Colon (tissue), 2 donors: ENCODE measurements around the gene TENT4B.
"Not testable (repeated sequence)": the region's sequence is repeated elsewhere in the genome, so short reads cannot be mapped to it uniquely, and the experiment has no call there.

Source experiments
- FAIRE-seq: peaks from 2 replicates; lab custom pipeline; 2012; peaks lifted over from hg19 to GRCh38; lab: Jason Lieb, UNC
- donor health status: control.
- donor health status: control.

TENT4B gene

GRCh38 chr16:50155925-50156324, 2.8 kb downstream of the TENT4B start:
- FAIRE-seq: no peak

- FAIRE-seq: no peak
These were observed 3.5 kb downstream of the TENT4B start for GRCh38 chr16:50156590-50156989.

- FAIRE-seq: no peak
These were observed 7.5 kb downstream of the TENT4B start for GRCh38 chr16:50160495-50161164.

GRCh38 chr16:50161950-50162349, 8.8 kb downstream of the TENT4B start:
- FAIRE-seq: no peak

GRCh38 chr16:50165473-50165872, 12.4 kb downstream of the TENT4B start:
- FAIRE-seq: no peak

GRCh38 chr16:50166511-50167500, 13.7 kb downstream of the TENT4B start:
- FAIRE-seq: no peak

GRCh38 chr16:50167556-50167955, 14.4 kb downstream of the TENT4B start:
- no peak for FAIRE-seq

- FAIRE-seq: no peak
These were observed 16.5 kb downstream of the TENT4B start for GRCh38 chr16:50169555-50170096.

- not testable (repeated sequence) for FAIRE-seq
These were observed 18.7 kb downstream of the TENT4B start for GRCh38 chr16:50171773-50172172.

- no peak for FAIRE-seq
These were observed 19.3 kb downstream of the TENT4B start for GRCh38 chr16:50172195-50172922.

- FAIRE-seq: no peak
These were observed 20.2 kb downstream of the TENT4B start for GRCh38 chr16:50173316-50173715.

- no peak for FAIRE-seq
These were observed 25.4 kb downstream of the TENT4B start for GRCh38 chr16:50178491-50178941.

GRCh38 chr16:50182441-50182840, 29.3 kb downstream of the TENT4B start:
- peak; percentile 14 for FAIRE-seq

- FAIRE-seq: no peak
These were observed 30.2 kb downstream of the TENT4B start for GRCh38 chr16:50183316-50183715.

GRCh38 chr16:50185005-50185505, 31.9 kb downstream of the TENT4B start:
- FAIRE-seq: no peak

GRCh38 chr16:50188619-50189136, 35.6 kb downstream of the TENT4B start:
- no peak for FAIRE-seq

GRCh38 chr16:50190292-50190691, 37.2 kb downstream of the TENT4B start:
- no peak for FAIRE-seq

- no peak for FAIRE-seq
These were observed 39.4 kb downstream of the TENT4B start for GRCh38 chr16:50192386-50193050.

- no peak for FAIRE-seq
These were observed 40.5 kb downstream of the TENT4B start for GRCh38 chr16:50193594-50193993.

GRCh38 chr16:50195276-50195675, 42.2 kb downstream of the TENT4B start:
- FAIRE-seq: no peak

GRCh38 chr16:50195756-50196155, 42.6 kb downstream of the TENT4B start:
- no peak for FAIRE-seq
